ENCODE data around the gene SCAF8.

DNA sequence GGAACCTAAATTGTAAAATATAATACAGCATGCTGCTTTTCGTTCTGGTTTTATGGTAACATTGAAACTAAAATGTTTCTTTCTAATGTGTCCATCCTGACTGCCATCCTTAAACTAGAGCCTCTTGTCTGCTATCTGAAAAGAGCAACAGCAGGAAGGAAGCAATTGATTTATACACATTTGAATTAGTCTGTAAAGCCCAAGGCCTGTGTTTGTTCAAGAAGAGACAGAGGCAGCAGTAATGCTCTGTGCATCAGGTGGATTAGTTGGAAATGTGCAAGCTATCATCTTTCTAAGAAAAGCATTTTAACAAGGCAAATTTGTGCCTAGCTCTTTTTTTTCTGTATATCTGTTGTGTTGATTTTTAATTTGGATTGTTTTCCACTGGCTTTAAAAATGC is 128.6 kb downstream of the SCAF8 start:
- TF ChIP-seq CTCF (IDR thresholded peaks at IDR 0.05; ENCODE audit: low read length): no peak
- no peak for TF ChIP-seq EZH2 (optimal IDR thresholded peaks at IDR 0.05; ENCODE audit: low read depth, low read length)

Measured in MM.1S (cell line).